ENCODE data around the gene UQCC2. TPM values are rescaled to one million over a fixed set of nuclear protein-coding genes. Genes with fewer than 3 reads are reported as not detected.

The UQCC2 gene
- total RNA-seq, 4 donors from 2014 or later: 4.6 to 19.6 (median 6.9) TPM

- no peak overlapping the region for H3K27ac ChIP-seq
- H3K36me3 ChIP-seq: no peaks in the 10 kb centered on the region
- TF ChIP-seq POLR2A (IDR thresholded peaks at IDR 0.05): no peak
- TF ChIP-seq CTCF (IDR thresholded peaks at IDR 0.05): no peak
- H3K4me3 ChIP-seq: no peak overlapping the region
- no peak for DNase-seq
- H3K4me1 ChIP-seq: peaks cover 0 to 8% (median 2%) of the 10 kb centered on the region in 4 donors
- H3K27me3 ChIP-seq: no peaks in the 10 kb centered on the region
- no peaks in the 10 kb centered on the region for H3K9me3 ChIP-seq
Measured at GRCh38 chr6:33707771-33708170, 3.7 kb downstream of the UQCC2 start.

GRCh38 chr6:33705955-33706725, 5.4 kb downstream of the UQCC2 start:
- DNase-seq: no peak

GRCh38 chr6:33705268-33705885, 6.1 kb downstream of the UQCC2 start:
- no peak for DNase-seq
- Histone ChIP-seq H3K4me3 (no peak overlapping the region), H3K27me3 (no peaks in the 10 kb centered on the region), H3K36me3 (no peaks in the 10 kb centered on the region), H3K4me1 (peaks cover 0 to 2% (median 1%) of the 10 kb centered on the region in 4 donors), H3K9me3 (no peaks in the 10 kb centered on the region), H3K27ac (no peak overlapping the region)
- no peak for TF ChIP-seq CTCF (IDR thresholded peaks at IDR 0.05)
- no peak for TF ChIP-seq POLR2A (IDR thresholded peaks at IDR 0.05)

More at GRCh38 chr6:33705955-33706725, 5.4 kb downstream of the UQCC2 start:
- H3K27ac ChIP-seq: no peak overlapping the region
- no peaks in the 10 kb centered on the region for H3K36me3 ChIP-seq
- no peaks in the 10 kb centered on the region for H3K9me3 ChIP-seq
- TF ChIP-seq POLR2A (IDR thresholded peaks at IDR 0.05): no peak
- TF ChIP-seq CTCF (IDR thresholded peaks at IDR 0.05): no peak
- H3K4me1 ChIP-seq: peaks cover 0 to 8% (median 2%) of the 10 kb centered on the region in 4 donors
- H3K27me3 ChIP-seq: no peaks in the 10 kb centered on the region
- no peak overlapping the region for H3K4me3 ChIP-seq

GRCh38 chr6:33704215-33705066, 7.1 kb downstream of the UQCC2 start:
- no peak for DNase-seq
- no peak overlapping the region for H3K27ac ChIP-seq

More at GRCh38 chr6:33704215-33705066, 7.1 kb downstream of the UQCC2 start:
- H3K9me3 ChIP-seq: no peaks in the 10 kb centered on the region
- H3K27me3 ChIP-seq: no peaks in the 10 kb centered on the region
- TF ChIP-seq CTCF (IDR thresholded peaks at IDR 0.05) (no peak), POLR2A (IDR thresholded peaks at IDR 0.05) (no peak)
- H3K4me3 ChIP-seq: no peak overlapping the region
- H3K4me1 ChIP-seq: peaks cover 0 to 5% (median 0%) of the 10 kb centered on the region in 4 donors
- no peaks in the 10 kb centered on the region for H3K36me3 ChIP-seq
